ENCODE data around the gene TNFRSF14.

The TNFRSF14 gene

DNA sequence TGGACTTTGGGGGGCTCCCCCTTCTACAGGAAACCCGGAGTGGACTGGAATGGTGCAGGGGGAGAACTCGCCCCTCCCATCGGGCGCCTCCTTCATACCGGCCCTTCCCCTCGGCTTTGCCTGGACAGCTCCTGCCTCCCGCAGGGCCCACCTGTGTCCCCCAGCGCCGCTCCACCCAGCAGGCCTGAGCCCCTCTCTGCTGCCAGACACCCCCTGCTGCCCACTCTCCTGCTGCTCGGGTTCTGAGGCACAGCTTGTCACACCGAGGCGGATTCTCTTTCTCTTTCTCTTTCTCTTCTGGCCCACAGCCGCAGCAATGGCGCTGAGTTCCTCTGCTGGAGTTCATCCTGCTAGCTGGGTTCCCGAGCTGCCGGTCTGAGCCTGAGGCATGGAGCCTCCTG lies at the start of gene TNFRSF14:
Gene TNFRSF14 (plus strand): TSS at position 95 of the 401 bp plus-strand sequence. CDS start 294 bp downstream, at position 389.
- peak; percentile 36 for DNase-seq (ENCODE audit: low read depth)
- TF ChIP-seq CTCF (conservative IDR thresholded peaks at IDR 0.05; ENCODE audit: control insufficient read depth, insufficient read depth, low read depth, low read length), result no peak
- peak within 1 kb of the TSS; percentile 54 for H3K4me3 ChIP-seq (ENCODE audit: control insufficient read depth, low read depth, low read length)

- H3K4me3 ChIP-seq (ENCODE audit: control insufficient read depth, low read depth, low read length), result no peak overlapping the region
- TF ChIP-seq CTCF (conservative IDR thresholded peaks at IDR 0.05; ENCODE audit: control insufficient read depth, insufficient read depth, low read depth, low read length), result no peak
- DNase-seq (ENCODE audit: low read depth), result no peak
These were observed 49.1 kb upstream of the TNFRSF14 start for GRCh38 chr1:2506901-2507565.

DNA sequence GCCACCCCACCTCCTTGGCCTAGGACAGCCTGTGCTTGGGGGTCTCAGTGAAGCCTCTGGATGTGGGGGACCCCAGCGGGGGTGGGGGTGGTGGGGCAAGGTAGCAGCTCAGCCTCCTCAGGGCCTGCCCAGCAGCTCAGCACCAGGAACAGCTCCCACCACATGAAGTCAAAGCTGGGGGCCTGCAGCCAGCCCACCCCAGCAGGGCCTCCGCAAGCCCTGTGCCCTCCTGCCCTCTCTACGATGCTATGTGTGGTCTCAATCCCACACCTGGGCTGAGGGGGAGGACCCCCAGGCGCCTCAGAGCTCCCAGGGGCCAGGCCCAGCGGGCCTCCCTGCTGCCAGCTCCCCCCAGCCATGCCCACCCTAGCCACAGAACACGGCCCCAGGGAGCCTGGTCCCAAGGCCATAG lies 48.4 kb upstream of the TNFRSF14 start:
- no peak overlapping the region for H3K4me3 ChIP-seq (ENCODE audit: control insufficient read depth, low read depth, low read length)
- no peak for TF ChIP-seq CTCF (conservative IDR thresholded peaks at IDR 0.05; ENCODE audit: control insufficient read depth, insufficient read depth, low read depth, low read length)
- no peak for DNase-seq (ENCODE audit: low read depth)

DNA sequence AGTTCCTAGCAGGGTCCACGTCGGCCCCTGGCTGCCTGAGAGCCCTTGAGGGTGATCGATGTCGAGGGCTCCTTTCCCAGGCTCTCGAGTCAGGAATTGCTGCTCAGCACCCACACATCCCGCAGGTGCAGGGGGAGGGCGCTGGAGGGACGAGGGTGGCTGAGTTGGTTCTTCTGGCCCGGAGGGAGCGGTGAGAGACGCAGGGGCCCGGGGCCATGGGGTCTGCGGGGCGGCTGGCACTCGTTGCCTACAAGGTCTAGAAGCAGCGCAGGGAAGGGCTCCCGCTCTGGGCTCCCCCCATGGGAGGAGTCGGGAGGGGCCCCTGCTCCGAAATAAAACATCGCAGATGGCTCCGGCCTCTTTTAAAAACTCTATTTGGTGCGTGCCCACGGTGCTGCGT lies 48.0 kb upstream of the TNFRSF14 start:
- TF ChIP-seq CTCF (conservative IDR thresholded peaks at IDR 0.05; ENCODE audit: control insufficient read depth, insufficient read depth, low read depth, low read length), result no peak
- no peak overlapping the region for H3K4me3 ChIP-seq (ENCODE audit: control insufficient read depth, low read depth, low read length)
- no peak for DNase-seq (ENCODE audit: low read depth)

DNA sequence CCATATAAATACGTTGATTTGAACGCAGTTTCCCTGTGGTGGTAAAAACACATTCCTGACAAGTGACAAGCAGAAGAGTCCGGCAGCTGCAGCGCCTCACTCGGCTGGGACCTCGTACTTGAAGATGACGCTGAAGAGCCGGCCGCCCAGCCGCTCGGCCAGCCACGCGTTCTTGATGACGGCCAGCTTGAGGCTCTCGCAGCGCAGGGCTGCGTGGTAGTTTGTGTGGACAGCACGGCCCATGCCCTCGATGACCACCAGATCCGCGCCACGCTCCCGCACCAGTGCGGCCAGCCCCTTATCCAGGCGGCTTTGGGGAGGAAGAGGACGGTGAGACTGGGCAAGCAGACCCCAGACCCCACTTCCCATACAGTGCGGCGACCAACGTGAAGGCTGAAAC lies 47.4 kb upstream of the TNFRSF14 start:
- H3K4me3 ChIP-seq (ENCODE audit: control insufficient read depth, low read depth, low read length), result no peak overlapping the region
- DNase-seq (ENCODE audit: low read depth), result no peak
- no peak for TF ChIP-seq CTCF (conservative IDR thresholded peaks at IDR 0.05; ENCODE audit: control insufficient read depth, insufficient read depth, low read depth, low read length)

GRCh38 chr1:2509589-2509988 lies 46.6 kb upstream of the TNFRSF14 start:
- TF ChIP-seq CTCF (conservative IDR thresholded peaks at IDR 0.05; ENCODE audit: control insufficient read depth, insufficient read depth, low read depth, low read length), result no peak
- no peak overlapping the region for H3K4me3 ChIP-seq (ENCODE audit: control insufficient read depth, low read depth, low read length)
- DNase-seq (ENCODE audit: low read depth), result no peak

Measured in fibroblast of mammary gland (primary cell).